NCI-H1694 treated with DMSO at 0.1 percent for 48 hours (cell line): ENCODE results near the gene SPOCK2.
"Not testable (repeated sequence)": the region's sequence is repeated elsewhere in the genome, so short reads cannot be mapped to it uniquely, and the experiment has no call there.

Experiments
- DNase-seq: peaks from one replicate; lab custom pipeline; 2025; lab: John Stamatoyannopoulos, UW

Gene SPOCK2

GRCh38 chr10:72108004-72108370, 19.6 kb upstream of the SPOCK2 start:
- DNase-seq: not testable (repeated sequence)

GRCh38 chr10:72107325-72108003, 19.1 kb upstream of the SPOCK2 start:
- no peak for DNase-seq

- DNase-seq: no peak
Observed at GRCh38 chr10:72106896-72107295, 18.5 kb upstream of the SPOCK2 start.

- DNase-seq: no peak
Observed at GRCh38 chr10:72106154-72106849, 18.0 kb upstream of the SPOCK2 start.

- no peak for DNase-seq
Observed at GRCh38 chr10:72105710-72106109, 17.4 kb upstream of the SPOCK2 start.

GRCh38 chr10:72105098-72105475, 16.7 kb upstream of the SPOCK2 start:
- no peak for DNase-seq

GRCh38 chr10:72104472-72105097, 16.2 kb upstream of the SPOCK2 start:
- DNase-seq: no peak

GRCh38 chr10:72099600-72099921, 11.2 kb upstream of the SPOCK2 start:
- DNase-seq: no peak

- DNase-seq: no peak
Observed at GRCh38 chr10:72098836-72099599, 10.7 kb upstream of the SPOCK2 start.

GRCh38 chr10:72098301-72098835, 10.0 kb upstream of the SPOCK2 start:
- no peak for DNase-seq

- DNase-seq: no peak
Observed at GRCh38 chr10:72097448-72098300, 9.3 kb upstream of the SPOCK2 start.

GRCh38 chr10:72096115-72097000, 8.0 kb upstream of the SPOCK2 start:
- no peak for DNase-seq

- no peak for DNase-seq
Observed at GRCh38 chr10:72095195-72095594, 6.8 kb upstream of the SPOCK2 start.

GRCh38 chr10:72094574-72094973, 6.2 kb upstream of the SPOCK2 start:
- no peak for DNase-seq

GRCh38 chr10:72093450-72093849, 5.1 kb upstream of the SPOCK2 start:
- DNase-seq: no peak

- no peak for DNase-seq
Observed at GRCh38 chr10:72092987-72093386, 4.6 kb upstream of the SPOCK2 start.

- no peak for DNase-seq
Observed at GRCh38 chr10:72092171-72092924, 4.0 kb upstream of the SPOCK2 start.

- no peak for DNase-seq
Observed at GRCh38 chr10:72090326-72090725, 2.0 kb upstream of the SPOCK2 start.

GRCh38 chr10:72089618-72090017, 1.3 kb upstream of the SPOCK2 start:
- no peak for DNase-seq
